Measurements from ENCODE around the gene DENND5B.

The DENND5B gene

DNA sequence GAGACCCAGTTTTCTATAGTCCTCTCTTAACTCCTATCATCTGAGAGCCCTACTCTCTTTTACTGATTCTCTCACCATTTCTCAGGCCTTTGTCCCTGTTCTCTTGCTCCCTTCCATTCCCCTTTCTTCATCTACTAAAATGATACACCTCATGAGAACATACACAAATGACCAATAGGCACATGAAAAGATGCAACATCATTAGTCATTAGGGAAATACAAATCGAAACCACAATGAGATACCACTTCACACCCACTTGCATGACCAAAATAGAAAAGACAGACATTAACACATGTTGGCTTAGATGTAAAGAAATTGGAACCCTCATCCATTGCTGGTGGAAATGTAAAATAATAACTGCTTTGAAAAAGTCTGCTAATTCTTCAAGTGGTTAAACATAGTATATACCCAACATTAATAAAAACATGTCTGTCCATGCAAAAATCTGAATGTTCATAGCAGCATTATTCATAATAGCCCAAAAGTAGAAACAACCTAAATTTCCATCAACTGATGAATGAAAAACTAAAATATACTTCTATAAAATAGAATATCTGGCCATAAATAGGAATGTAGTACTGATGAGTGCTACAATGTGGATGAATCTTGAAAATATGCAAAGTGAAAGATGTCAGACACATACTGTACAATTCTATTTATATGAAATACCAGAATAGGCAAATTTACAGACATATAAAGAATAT is 66.0 kb downstream of the DENND5B start:
- Mint-ChIP-seq H3K9me3 (no peaks in the 10 kb centered on the region), H3K36me3 (ENCODE audit: low read depth) (no peaks in the 10 kb centered on the region), H3K4me3 (no peak overlapping the region), H3K27ac (peak overlapping the region in 2 of 3 experiments; percentile 6 to 21), H3K27me3 (ENCODE audit: low read depth) (no peaks in the 10 kb centered on the region), H3K4me1 (peaks cover 42% of the 10 kb centered on the region)
- TF ChIP-seq, protein P1, sequence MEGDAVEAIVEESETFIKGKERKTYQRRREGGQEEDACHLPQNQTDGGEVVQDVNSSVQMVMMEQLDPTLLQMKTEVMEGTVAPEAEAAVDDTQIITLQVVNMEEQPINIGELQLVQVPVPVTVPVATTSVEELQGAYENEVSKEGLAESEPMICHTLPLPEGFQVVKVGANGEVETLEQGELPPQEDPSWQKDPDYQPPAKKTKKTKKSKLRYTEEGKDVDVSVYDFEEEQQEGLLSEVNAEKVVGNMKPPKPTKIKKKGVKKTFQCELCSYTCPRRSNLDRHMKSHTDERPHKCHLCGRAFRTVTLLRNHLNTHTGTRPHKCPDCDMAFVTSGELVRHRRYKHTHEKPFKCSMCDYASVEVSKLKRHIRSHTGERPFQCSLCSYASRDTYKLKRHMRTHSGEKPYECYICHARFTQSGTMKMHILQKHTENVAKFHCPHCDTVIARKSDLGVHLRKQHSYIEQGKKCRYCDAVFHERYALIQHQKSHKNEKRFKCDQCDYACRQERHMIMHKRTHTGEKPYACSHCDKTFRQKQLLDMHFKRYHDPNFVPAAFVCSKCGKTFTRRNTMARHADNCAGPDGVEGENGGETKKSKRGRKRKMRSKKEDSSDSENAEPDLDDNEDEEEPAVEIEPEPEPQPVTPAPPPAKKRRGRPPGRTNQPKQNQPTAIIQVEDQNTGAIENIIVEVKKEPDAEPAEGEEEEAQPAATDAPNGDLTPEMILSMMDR (IDR thresholded peaks at IDR 0.05; ENCODE audit: unreplicated experiment in 3 of 3), result no peak

DNA sequence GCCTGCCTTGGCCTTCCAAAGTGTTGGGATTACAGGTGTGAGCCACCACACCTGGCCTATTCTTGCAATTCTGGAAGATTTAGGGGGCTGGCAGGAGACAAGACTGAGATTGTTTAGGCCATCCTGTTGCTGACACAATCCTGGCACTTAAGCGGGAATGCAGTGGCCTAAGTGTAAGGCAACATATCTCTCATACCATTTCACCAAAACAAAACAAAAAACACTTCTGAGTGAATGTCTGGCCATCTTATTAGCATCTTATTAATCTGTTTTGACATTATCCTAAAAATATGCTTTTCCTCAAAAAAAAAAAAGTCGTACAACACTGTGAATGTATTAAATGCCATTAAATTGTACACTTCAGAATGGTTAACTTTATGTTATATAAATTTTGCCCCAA is 67.6 kb downstream of the DENND5B start:
- Mint-ChIP-seq H3K36me3 (ENCODE audit: low read depth) (no peaks in the 10 kb centered on the region), H3K4me3 (no peak overlapping the region), H3K27ac (no peak overlapping the region), H3K4me1 (peaks cover 51% of the 10 kb centered on the region), H3K9me3 (no peaks in the 10 kb centered on the region), H3K27me3 (ENCODE audit: low read depth) (no peaks in the 10 kb centered on the region)
- TF ChIP-seq, protein P1 (IDR thresholded peaks at IDR 0.05; ENCODE audit: unreplicated experiment in 3 of 3), result no peak

DNA sequence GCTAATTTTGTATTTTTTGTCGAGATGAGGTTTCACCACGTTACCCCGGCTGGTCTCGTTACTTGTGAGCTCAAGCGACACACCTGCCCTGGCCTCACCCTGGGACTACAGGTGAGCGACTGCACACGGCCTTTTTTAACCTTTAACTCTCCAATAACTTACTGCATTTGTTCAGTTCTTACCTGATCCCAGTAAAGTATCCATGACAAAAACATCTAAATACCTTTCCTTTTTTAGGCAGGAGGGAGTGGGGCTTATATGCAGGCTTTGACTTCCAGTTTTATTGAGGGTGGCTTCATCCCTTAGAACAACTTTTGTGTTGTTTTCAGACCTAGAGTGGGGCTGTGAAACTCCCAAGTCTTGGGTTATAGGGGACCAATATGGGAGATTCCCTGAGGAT is 68.3 kb downstream of the DENND5B start:
- no peaks in the 10 kb centered on the region for H3K27me3 Mint-ChIP-seq (ENCODE audit: low read depth)
- H3K4me1 Mint-ChIP-seq, result peaks cover 56% of the 10 kb centered on the region
- TF ChIP-seq, protein P1 (IDR thresholded peaks at IDR 0.05; ENCODE audit: unreplicated experiment in 3 of 3), result no peak
- no peak overlapping the region for H3K4me3 Mint-ChIP-seq
- H3K36me3 Mint-ChIP-seq (ENCODE audit: low read depth), result no peaks in the 10 kb centered on the region
- peak overlapping the region in 1 of 3 experiments; percentile 61 for H3K27ac Mint-ChIP-seq
- no peaks in the 10 kb centered on the region for H3K9me3 Mint-ChIP-seq

DNA sequence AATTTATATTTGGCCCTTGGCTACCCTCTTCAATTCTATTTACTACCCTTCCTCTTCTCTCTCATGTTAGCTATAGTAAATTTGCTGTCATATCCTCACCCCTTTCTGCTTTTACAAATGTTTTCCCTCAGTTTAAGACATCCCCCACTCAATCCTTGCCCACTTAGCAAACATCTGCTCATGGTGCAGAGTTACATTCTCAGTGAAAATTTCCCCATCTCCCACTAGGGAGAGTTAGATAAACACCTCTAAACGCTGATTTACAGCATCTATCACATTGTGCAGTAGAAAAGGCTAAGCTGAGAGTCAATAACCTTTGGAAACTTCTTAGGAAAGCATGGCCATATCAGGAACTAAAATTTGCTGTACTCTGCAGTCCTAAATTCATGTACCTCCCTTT is 69.0 kb downstream of the DENND5B start:
- Mint-ChIP-seq H3K4me1 (peaks cover 59% of the 10 kb centered on the region), H3K4me3 (peak overlapping the region in 1 of 3 experiments; percentile 20), H3K36me3 (ENCODE audit: low read depth) (no peaks in the 10 kb centered on the region), H3K9me3 (no peaks in the 10 kb centered on the region), H3K27me3 (ENCODE audit: low read depth) (no peaks in the 10 kb centered on the region), H3K27ac (peak overlapping the region; percentile 80 to 95 (median 87))
- TF ChIP-seq, protein P1 (IDR thresholded peaks at IDR 0.05; ENCODE audit: unreplicated experiment in 3 of 3), result no peak

DNA sequence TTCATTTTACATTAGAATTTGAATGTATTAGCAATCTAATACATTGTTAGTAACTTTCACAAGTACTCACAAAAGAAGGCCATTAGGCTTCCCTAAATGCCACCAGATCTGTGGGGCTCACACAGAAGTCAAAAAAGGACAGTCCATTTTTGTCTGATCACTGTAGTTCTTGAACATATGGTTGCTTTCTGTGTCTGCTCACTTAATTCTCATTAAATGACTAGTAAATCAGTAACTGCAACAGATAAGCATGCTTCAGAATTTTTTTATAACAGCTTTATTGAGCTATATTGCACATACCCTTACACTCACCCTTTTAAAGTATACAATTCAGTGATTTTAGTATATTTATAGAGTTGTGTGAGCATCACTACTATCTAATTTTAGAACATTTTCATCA is 71.4 kb downstream of the DENND5B start:
- Mint-ChIP-seq H3K36me3 (ENCODE audit: low read depth) (no peaks in the 10 kb centered on the region), H3K9me3 (no peaks in the 10 kb centered on the region)

More for the DNA sequence above, 71.4 kb downstream of the DENND5B start:
- TF ChIP-seq, protein P1 (IDR thresholded peaks at IDR 0.05; ENCODE audit: unreplicated experiment in 3 of 3), result no peak
- H3K4me3 Mint-ChIP-seq, result no peak overlapping the region
- H3K27ac Mint-ChIP-seq, result peak overlapping the region; percentile 85 to 92 (median 92)
- H3K27me3 Mint-ChIP-seq (ENCODE audit: low read depth), result no peaks in the 10 kb centered on the region
- H3K4me1 Mint-ChIP-seq, result peaks cover 40% of the 10 kb centered on the region
